ENCODE results near the gene CLNK. TPM values are rescaled to one million over a fixed set of nuclear protein-coding genes. Genes with fewer than 3 reads are reported as not detected.

Gene CLNK
- total RNA-seq, 1 experiment from 2014 or later: not detected

- Mint-ChIP-seq H3K9me3 (no peaks in the 10 kb centered on the region; a peak in 1 of 5 replicates), H3K36me3 (ENCODE audit: insufficient read depth in 1 of 3, low read depth in 3 of 3) (no peaks in the 10 kb centered on the region), H3K27me3 (ENCODE audit: low read depth) (no peaks in the 10 kb centered on the region; the same call in 1 of the 2 replicates), H3K4me1 (peaks cover 13 to 16% of the 10 kb centered on the region in 2 experiments), H3K27ac (no peak overlapping the region), H3K4me3 (no peak overlapping the region)
- Histone ChIP-seq H3K4me2 (ENCODE audit: insufficient read depth, insufficient read length, low read length) (no peak overlapping the region), H4K20me1 (ENCODE audit: control insufficient read depth, insufficient read depth, insufficient read length) (no peaks in the 10 kb centered on the region), H3K79me2 (ENCODE audit: insufficient read depth, low read length) (no peaks in the 10 kb centered on the region), H3K9me3 (ENCODE audit: control insufficient read depth, low read depth, low read length) (no peaks in the 10 kb centered on the region), H3K79me1 (ENCODE audit: insufficient read depth, low read depth, low read length, poor library complexity, severe bottlenecking) (no peaks in the 10 kb centered on the region), H2AFZ (ENCODE audit: low read length) (no peak overlapping the region), H3T11ph (ENCODE audit: low read length) (no peak overlapping the region), H2BK120ac (ENCODE audit: low read depth, low read length, poor library complexity, severe bottlenecking) (no peak overlapping the region), H4K8ac (replicated peaks; ENCODE audit: insufficient read length, low read depth, low read length) (no peak overlapping the region), H3K18ac (ENCODE audit: insufficient read length, low read depth, low read length) (no peak overlapping the region), H4K5ac (ENCODE audit: insufficient read length, low read depth, low read length) (no peak overlapping the region), H3K14ac (ENCODE audit: insufficient read depth, low read length) (no peak overlapping the region), H3K56ac (ENCODE audit: insufficient read length, low read depth, low read length) (no peak overlapping the region), H3K23me2 (ENCODE audit: insufficient read length, low read depth, low read length, poor library complexity, severe bottlenecking) (no peaks in the 10 kb centered on the region), H2BK5ac (ENCODE audit: insufficient read length, low read length) (no peak overlapping the region), H3K27me3 (ENCODE audit: insufficient read depth, low read length) (no peaks in the 10 kb centered on the region), H3K4ac (ENCODE audit: low read depth, low read length) (no peak overlapping the region), H3K4me1 (ENCODE audit: insufficient read depth, low read length) (no peaks in the 10 kb centered on the region; the same call in 1 of the 2 replicates), H4K91ac (ENCODE audit: insufficient read length, low read depth, low read length) (no peak overlapping the region), H2BK20ac (ENCODE audit: low read depth, low read length, poor library complexity, severe bottlenecking) (no peak overlapping the region), H3K9ac (ENCODE audit: extremely low read depth, insufficient read length, low read length) (no peak overlapping the region), H3K23ac (ENCODE audit: insufficient read length, low read depth, low read length) (no peak overlapping the region), H2AK5ac (ENCODE audit: insufficient read length, low read length) (no peak overlapping the region), H3K27ac (ENCODE audit: insufficient read length, low read depth, low read length) (no peak overlapping the region), H2BK12ac (ENCODE audit: insufficient read length, low read depth, low read length) (no peak overlapping the region), H2BK15ac (ENCODE audit: low read depth, low read length) (no peak overlapping the region)
- no CpG with 5 or more reads among the region's 5 CpGs for WGBS (ENCODE audit: extremely low coverage, insufficient read length, low lambda C conversion rate)
- TF ChIP-seq CTCF (conservative IDR thresholded peaks at IDR 0.05): no peak
- no peak for DNase-seq
These were observed 148.7 kb downstream of the CLNK start for GRCh38 chr4:10535912-10536311.

Data from H9 (cell line).